HG02885 (cell line): Measurements from ENCODE around the gene SNAI1.
"Not testable (repeated sequence)": the region's sequence is repeated elsewhere in the genome, so short reads cannot be mapped to it uniquely, and the experiment has no call there.

Experiments used
- ATAC-seq: cut with Tn5 transposase; IDR thresholded peaks from one replicate; pipeline ENCODE4 v1.9.1; 2021; ENCODE audit warnings: mild to moderate bottlenecking; ENCODE audit not compliant: unreplicated experiment, poor library complexity

Gene SNAI1

DNA sequence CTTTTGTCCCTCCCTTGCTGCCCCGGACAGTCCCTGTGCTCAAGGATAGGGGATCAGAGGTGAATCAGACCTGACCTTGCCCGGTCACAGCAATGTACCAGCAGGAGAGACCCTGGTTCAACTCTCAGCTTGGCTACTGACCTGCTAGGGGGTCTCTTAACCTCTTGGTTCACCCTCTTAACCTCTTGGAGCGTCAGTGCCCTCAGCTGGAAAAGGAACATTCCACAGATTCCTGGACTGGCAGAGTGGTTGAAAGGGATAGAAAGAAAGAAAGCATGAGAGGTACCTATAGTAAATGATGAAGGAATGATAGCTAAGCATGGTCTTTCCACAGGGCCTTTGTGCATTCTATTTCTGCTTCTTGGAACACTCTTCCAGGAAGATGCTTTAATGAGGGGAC is 25.2 kb downstream of the SNAI1 start:
- no peak for ATAC-seq

DNA sequence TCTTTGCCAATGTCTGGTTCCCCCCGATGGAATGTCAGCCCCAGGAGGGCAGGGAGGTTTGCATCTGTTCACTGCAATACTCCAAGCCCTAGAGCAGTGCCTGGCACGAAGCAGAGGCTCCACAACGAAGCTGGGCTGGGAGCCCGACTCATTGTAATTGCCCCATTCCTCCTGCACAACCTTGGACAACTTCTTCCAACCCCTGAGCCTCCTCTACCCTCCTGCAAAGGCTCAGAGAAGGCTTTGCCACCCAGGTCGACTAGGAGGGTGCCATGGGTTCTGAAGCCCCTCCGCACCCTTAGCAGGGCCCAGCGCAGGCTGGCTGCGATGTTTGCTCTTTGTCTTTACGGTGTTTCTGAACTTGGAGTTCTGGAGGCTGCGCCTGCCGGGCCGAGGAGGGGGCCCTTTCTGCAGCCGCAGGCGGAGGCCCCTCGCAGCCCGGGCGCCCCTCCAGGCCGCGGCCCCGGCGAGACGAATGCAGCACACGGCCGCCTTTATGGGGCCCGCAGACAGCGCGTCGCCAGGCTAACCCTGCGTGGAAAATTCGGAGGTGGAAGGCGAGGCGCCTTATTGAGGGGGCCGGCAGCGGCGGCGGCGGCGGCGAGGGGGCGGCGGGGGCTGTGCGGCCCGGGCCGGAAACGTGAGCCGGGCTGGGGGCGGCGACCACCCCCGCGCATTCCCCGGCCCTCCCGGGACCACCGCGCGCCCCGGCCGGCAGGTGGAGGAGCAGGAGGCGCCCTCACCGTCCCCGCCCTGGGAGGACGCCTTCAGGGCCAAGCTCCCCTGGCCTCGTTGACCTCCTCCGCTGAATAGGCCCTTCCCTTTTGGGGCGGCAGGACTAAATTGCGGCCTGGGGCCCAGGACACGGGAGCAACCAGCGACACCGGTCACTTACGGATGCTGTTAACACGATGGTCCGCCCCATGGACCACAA is 27.0 kb downstream of the SNAI1 start:
- ATAC-seq, result no peak

DNA sequence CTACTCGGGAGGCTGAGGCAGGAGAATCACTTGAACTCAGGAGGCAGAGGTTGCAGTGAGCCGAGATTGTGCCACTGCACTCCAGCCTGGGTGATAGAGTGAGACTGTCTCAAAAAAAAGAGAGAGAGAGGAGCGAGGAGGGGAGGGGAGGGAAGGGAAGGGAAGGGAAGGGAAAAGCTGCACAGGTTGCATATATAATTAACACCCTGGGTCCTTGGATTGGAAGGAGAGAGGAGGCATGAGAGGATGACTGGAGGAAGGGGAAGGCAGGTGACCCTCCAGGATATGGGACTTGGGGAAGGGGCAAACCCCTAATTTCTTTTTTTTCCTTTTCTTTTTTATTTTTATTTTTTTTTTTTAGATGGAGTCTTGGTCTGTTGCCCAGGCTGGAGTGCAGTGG is 28.8 kb downstream of the SNAI1 start:
- not testable (repeated sequence) for ATAC-seq

DNA sequence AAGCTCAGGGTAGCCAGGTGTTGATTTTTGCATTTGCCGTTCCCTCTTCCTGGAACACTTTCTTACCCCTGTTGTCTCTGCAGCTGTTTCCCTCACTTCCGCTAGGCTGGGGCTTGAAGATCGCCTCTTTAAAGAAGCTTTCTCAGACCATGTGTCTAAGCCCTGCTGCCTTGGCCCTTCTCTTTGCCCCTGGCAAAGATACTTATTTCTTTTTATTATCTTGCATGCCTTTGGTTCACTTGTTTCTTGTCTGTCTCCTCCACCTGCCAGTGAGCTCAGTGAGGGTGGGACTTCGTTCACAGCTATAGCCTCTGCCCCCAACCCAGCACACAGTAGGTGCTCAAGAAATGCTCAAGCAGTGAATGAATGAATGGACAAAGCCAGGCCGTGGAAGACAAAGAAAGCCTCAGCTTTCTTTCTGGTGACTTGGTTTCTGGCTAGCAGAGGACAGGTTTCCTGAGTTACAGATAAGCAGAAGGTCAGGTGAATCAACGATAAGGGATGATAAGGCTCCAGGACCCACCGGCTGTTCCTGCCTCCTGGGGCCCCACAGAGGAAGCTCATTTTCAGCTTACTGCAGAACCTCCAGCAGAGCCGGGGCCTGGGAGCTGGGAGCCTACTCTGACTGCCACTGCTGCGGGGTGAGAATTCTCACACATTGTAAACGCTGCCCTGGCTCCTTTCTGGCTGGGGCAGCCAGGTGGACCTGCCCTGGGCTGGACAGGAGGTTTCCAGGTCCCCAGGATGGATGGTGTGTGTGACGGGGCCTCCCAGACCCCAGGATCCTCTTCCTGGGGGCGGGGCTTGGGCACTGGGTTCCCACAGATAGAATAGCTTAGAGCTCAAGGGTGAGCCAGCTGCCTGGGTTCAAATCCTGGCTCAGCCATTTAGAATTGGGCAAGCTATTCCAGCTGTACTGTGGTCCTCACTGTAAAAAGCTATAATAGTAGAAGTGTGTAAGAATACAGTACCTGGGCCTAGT is 29.8 kb downstream of the SNAI1 start:
- no peak for ATAC-seq

DNA sequence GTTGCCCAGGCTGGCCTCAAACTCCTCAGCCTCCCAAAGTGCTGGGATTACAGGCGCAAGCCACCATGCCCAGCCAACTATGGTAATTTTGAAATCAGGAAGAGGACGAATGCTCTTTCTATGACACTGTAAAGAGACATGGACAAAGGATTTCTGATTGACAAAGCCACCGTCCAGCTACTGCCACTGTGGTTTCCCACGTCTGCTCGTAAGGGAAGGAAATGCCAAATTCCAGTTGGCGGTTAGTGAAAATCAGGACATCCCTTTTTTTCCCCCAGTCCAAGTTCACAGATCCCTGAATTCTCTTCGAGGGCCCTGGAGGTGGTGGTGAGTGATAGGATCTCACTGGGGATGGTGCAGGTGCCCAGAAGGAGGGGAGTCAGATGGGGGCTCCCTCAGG is 31.2 kb downstream of the SNAI1 start:
- ATAC-seq, result no peak

DNA sequence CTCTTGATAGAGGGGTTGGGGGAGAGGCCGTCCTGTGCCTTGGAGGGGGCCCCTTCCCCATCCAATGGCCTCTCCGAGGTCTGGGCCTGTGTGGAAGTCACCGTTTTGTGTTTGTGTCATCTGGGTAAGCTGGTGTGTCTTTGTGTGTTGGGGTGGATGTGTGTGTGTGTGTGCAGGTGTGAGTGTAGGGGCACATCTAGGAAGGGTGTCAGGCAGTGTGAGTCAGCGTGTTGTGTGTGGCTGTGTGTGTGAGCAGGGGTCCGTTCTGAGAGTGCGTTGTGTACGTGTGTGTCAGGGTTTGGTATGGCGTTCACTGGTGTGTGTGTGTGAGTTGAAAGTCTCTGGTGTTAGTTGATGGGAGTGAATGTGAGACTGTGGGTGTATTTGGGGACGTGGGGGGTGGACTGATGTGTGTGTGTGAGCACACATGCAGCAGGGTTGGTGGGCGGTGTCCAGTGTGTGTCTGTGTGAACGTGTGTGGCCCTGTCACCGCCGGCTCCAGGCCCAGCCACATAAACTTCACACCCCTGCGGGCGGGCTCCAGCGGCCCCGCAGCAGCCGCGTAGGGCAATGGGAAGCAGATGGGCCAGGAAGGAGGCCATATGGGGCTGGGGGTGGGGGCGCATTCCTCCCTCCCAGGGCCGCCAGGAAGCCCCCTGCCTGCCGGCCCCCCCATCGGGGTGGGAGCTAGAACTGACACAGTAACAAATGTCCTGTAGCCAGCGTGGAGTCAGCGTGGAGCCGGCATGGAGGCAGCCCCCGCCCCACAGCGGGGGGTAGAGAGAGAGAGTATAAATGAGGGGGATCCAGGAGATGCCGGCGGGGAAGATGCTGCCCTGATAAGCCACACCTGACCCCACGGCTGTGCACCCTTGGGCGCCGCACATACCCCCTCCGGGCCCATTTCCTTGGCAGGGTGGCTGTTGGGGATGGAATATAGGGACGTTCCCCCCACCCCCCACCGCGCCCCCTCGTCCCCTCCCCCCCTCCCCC is 32.1 kb downstream of the SNAI1 start:
- ATAC-seq, result no peak

DNA sequence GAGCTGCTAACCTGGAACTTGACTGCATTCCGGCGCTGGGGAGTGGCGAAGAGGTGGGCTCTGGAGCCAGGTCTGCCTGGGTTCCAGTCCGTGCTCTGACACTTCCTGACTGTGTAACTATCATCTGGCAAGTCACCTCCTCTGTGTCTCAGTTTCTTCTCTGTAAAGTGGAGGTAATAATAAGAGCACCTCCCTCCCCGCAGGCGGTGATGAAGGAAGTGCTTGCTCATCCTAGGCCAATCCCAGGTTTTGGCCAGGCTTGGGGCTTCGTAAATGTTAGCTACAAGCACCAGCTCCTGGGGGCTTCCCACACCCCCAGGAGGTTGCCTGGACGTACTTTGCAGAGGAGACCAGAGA is 32.8 kb downstream of the SNAI1 start:
- ATAC-seq, result no peak

DNA sequence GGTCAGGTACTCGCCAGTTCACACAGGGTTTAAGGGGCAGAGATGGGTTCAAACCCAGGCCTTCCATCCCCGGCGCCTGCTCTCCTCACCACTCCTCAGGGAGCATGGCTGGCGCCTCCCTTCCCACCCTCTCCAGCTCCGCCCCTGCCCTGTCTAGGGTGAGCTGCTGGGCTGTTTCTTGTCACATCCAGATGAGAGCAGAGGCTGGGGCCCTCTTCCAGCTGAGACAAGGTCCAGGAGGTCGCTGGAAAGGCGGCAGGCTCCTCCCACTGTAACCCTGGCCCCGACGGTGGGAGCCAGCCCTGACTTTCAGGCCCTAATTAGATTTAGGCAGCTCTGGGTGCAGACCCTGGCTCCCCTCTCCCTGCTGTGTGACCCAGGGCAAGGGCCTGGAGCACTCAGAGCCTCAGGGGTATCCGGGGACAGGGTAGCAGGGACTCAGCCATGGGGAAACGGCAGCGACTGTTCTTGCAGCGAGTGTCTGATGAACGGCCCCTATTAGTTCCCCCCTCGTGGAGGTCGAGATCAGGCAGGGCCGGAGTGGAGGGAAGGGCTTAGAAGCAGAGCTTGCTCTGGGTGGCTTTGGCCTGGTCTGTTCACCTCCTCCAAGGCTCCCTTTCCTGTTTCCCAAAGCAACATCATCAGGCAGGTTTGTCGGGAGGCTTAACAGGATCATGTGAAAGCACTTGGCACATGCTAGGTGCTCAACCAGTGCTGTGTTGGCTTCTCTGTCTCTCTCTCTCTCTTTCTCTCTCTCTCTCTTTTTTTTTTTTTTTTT is 33.4 kb downstream of the SNAI1 start:
- ATAC-seq, result no peak

DNA sequence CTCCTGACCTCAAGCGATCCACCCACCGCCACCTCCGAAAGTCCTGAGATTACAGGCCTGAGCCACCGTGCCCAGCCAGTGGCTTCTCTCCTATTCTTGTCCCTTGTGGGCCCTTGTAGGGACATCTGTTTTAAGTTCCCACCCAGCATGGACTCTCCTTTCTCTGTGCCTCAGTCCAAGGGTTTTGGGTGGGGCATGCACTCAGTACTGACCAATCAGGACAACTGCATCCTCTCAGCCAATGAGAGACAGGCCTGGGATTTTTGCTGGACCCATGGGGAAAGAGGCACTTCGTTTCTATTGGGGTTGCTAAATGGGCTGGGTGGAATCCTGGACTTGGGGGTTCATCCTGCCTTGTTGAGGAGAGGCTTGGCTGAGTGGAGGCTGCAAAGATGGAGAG is 34.4 kb downstream of the SNAI1 start:
- no peak for ATAC-seq

DNA sequence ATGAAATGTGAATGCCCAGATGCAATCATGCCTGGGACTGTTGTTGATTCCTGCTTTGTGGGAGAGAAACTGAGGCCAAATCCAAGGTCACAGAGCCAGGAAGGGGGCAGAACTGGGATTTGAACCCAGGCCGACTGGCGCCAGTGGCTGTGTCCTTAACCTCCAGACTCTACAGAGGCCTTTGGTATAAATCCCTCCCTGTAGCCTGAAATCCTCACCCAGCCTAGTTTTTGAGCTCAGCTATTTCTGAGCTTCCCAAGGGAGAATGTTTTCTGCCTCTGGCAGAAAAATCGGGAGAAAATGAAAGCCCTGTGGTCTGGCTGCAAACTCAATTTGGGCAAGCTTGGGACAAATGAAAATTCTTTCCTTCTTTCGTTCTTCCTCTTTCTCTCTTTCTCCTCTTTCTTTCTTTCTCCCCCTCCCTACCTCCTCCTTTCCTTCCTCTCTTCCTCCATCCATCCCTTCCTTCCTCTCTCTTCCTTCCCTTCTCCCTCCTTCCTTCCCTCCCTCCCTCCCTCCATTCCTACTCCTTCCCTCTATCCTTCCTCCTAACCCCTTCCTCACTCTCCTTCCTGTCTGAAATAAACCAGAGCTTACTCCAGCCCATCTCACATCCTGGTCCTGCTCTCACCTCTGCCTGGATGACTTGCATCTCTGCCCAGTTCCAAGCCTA is 34.9 kb downstream of the SNAI1 start:
- no peak for ATAC-seq

DNA sequence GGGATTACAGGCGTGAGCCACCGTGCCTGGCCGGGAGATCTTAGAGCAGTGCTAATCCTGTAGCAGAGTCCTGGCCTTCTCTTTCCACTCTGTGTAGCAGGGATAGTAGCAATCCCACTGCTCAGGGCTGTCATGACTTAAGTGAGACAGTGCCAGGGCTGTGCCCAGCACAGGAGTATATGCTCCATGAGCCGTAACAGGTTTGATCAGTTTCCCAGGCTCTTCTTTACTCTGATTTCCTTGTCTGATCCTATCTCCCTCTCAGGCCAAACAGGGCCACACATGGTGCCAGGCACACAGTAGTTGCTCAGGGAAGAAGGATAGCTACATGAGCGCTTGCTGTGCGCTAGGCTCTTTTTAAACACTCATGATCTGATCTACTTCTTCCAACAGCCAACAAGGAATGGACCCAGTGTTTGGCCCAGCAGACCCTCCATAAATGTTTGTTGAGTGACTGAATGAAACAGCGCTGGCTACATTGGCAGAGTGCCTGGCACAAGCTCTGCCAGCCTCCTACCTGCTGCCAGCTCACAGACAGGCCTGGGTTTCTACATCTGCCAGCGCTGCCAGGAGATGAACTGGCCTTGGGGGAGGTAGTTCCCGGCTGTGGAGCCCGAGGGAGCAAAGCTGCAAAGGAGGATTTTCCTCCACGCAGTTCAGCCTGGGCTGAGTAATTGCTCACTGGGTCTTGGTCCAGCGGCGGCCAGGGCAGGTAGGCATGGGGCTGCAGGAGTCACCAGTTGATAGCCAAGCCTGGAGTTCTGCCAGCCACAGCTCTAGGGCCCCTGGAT is 36.9 kb downstream of the SNAI1 start:
- no peak for ATAC-seq

DNA sequence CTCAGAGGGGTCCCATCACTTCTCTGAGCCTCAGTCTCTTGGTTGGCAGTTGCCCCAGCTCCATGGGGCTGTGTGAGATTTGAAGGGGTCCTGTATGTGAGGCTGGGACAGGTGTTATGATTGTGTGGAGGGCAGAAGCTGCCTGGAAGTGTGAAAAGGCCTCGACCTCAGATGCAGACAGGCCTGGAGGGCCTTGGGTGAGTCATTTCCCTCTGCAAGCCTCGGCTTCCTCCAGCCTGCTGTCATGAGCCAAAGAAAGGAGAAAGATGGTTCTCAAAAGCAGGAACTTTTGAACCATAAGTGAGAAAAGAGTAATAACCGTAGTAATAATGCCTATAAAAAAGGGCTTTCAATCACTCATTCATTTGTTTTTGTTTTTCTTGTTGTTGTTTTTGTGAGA is 37.5 kb downstream of the SNAI1 start:
- ATAC-seq, result no peak

DNA sequence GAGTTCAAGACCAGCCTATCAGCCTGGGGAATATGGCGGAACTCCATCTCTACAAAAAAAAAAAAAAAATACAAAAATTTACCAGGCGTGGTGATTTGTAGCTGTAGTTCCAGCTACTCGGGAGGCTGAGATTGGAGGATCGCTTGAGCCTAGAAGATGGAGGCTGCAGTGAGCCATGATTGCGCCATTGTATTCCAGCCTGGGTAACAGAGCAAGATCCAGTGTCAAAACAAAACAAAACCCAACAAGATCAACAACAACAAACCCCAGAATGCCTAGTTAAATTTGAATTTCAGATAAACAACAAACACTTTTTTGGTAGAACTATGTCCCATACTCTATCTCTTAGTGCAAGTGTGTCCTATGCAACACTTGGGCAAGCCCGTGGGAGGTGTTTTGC is 39.9 kb downstream of the SNAI1 start:
- ATAC-seq, result no peak

DNA sequence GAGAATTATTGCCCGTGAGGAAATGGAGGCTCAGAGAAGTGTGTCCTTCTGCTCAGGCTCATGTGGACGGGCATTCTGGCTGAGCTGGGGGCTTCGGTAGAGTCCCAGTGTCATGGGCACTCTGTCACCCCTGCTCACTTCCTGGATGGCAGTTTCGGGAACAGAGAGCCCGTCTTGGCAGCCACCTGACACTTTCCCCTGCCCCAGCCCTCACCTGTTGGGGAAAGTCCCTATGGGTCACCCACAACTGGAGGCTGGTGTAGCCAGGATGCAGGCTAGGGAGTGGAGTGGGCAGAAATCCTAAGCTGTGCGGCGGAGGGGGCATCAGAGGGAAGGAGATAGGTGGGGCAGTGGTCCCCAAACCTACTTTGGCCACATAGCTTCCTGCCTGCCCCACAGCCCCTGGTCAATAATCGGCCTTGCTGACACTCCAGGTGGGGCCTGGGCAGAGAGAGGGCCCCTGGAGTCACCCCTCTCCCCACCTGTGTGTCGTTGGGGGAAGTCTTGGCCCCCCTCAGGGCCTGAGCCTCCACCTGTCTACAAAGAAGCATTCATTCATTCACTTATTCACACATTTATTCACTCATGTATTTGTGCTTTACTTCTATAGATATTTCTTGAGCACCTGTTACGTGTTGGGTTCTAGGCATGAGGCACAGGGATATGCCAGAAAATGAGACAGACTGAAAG is 40.5 kb downstream of the SNAI1 start:
- no peak for ATAC-seq

DNA sequence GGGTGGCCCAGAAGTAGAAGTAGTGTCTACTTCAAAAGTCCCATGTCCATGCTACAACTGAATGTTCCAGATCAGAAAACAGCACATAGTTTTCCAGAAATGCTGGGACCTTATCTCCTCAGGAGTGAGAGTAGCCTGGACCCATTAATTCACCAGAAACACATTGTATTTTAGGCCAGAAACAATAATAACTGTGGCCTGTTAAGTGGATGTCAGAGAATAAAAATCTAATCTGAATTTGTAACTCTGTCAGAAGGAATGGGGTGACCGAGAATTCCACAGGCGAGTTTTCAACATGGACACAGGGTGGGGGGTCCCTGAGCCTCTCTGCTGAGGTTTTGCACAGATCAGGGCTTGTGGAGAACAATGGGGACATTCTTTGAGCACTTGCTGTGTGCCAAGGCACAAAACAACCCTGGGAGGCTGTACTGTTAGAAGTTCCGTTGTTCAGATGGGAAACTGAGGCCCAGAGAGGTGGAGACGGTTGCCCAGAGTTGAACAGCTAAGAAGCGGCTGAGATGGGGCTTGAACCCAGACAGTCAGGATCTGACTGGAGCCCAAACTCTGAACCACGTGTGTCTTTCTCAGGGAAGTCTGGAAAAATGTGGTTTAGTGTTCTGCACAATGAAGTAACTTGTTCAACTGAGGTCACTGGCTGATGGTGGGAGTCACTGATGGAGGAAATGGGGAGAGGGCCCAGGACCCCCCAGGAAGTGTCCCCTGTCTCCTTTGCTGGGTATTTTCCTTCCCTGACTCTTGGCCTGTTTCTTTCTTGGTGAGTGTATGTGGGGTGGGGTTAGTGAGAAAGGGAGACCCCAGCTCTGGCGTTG is 44.2 kb downstream of the SNAI1 start:
- no peak for ATAC-seq

DNA sequence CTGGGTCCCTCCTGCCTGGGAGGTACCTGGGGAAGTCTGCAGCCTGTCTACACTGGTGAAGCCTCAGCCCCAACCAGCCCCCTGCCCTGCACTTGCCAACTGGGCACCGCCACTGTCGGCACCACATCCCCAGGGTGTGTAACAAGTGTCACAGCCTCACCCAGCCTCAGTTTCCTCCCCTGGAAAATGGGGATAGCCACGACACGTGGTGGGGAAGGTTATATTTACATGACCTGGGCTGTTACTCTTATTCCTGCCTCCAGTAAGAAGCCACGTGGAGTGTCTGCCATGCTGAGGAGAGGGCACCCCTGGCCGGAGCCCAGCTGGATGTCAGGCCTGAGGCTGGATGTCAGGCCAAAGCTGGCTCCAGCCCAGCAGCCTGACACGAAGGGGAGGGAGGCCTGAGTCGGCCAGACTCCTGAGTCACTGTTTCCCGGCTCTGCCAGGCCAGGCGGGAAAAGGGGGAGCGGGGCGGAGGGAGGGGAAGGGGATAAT is 44.9 kb downstream of the SNAI1 start:
- no peak for ATAC-seq
